ENCODE measurements around the gene CEP290.

Gene CEP290

GRCh38 chr12:88141774-88142609 lies at the start of gene CEP290, which contains the start of gene TMTC3:
Gene CEP290 (minus strand): TSS chr12:88142088. CDS start chr12:88141307, 781 bp downstream.
Gene TMTC3 (plus strand): TSS chr12:88142307. CDS start chr12:88148316, 6,009 bp downstream.
- ChIA-PET POLR2A (interaction anchor here (0.6 to 1.7 kb wide), 6 partner anchors 9 to 438 kb away, joined by 3 to 11 read pairs (median 3); partner anchors contain the start of gene KITLG), CTCF (interaction anchor here (0.6 kb wide), 2 partner anchors 80 to 500 kb away, joined by 3 read pairs; no protein-coding TSS in a partner anchor)
- H3K27ac ChIP-seq (ENCODE audit: extremely low read depth, low read depth, low read length), result peak within 1 kb of the TSS; percentile 78
- peak within 1 kb of the TSS; percentile 84 for H3K4me3 ChIP-seq (ENCODE audit: low read depth, low read length)
- peaks cover 7% of the 10 kb centered on the region for H3K4me1 ChIP-seq (ENCODE audit: control insufficient read depth, insufficient read depth, low read length)
- peaks cover 17 to 33% of the 10 kb centered on the region in 2 experiments for H3K36me3 ChIP-seq (ENCODE audit: control insufficient read depth in 2 of 2, insufficient read depth in 1 of 2, low read length in 2 of 2)
- no peaks in the 10 kb centered on the region for H3K9me3 ChIP-seq (ENCODE audit: control insufficient read depth, insufficient read depth, low read depth, low read length)
- no peak for TF ChIP-seq ZNF513 (tag by site-specific recombination; IDR thresholded peaks at IDR 0.05)
- TF ChIP-seq ZNF777 (tag by site-specific recombination; IDR thresholded peaks at IDR 0.05; ENCODE audit: borderline replicate concordance), result no peak
- TF ChIP-seq HOXD13 (CRISPR knock-in tag; IDR thresholded peaks at IDR 0.05; ENCODE audit: borderline replicate concordance), result 0 out of 2 replicates have a peak, but pooled peaks have one; percentile 28
- TF ChIP-seq ZNF670 (tag by site-specific recombination; IDR thresholded peaks at IDR 0.05; ENCODE audit: low read depth), result no peak
- TF ChIP-seq ZSCAN16 (tag by site-specific recombination; IDR thresholded peaks at IDR 0.05), result no peak
- TF ChIP-seq ZBTB10 (tag by site-specific recombination; IDR thresholded peaks at IDR 0.05), result peak; percentile 20; the same call in 1 of the 2 replicates
- TF ChIP-seq ZNF596 (tag by site-specific recombination; IDR thresholded peaks at IDR 0.05), result no peak
- TF ChIP-seq ZNF580 (tag by site-specific recombination; IDR thresholded peaks at IDR 0.05), result peak; percentile 29; the same call in 1 of the 2 replicates
- TF ChIP-seq BCL11A (tag by site-specific recombination; IDR thresholded peaks at IDR 0.05; ENCODE audit: low read depth), result no peak
- TF ChIP-seq ZNF501 (tag by site-specific recombination; IDR thresholded peaks at IDR 0.05), result peak; percentile 75
- TF ChIP-seq KLF16 (tag by site-specific recombination; IDR thresholded peaks at IDR 0.05), result peak; percentile 66; the same call in 1 of the 2 replicates
- peak; percentile 76; the same call in 1 of the 2 replicates for TF ChIP-seq ZSCAN30 (tag by site-specific recombination; IDR thresholded peaks at IDR 0.05)
- TF ChIP-seq ZNF214 (tag by site-specific recombination; IDR thresholded peaks at IDR 0.05; ENCODE audit: borderline replicate concordance), result no peak
- no peak for TF ChIP-seq ZNF433 (tag by site-specific recombination; IDR thresholded peaks at IDR 0.05; ENCODE audit: low read depth)
- no peak for TF ChIP-seq ZNF19 (tag by site-specific recombination; IDR thresholded peaks at IDR 0.05; ENCODE audit: low read depth)
- TF ChIP-seq ZEB2 (tag by site-specific recombination; IDR thresholded peaks at IDR 0.05), result peak; percentile 89; the same call in 1 of the 2 replicates
- TF ChIP-seq TSHZ1 (tag by site-specific recombination; IDR thresholded peaks at IDR 0.05; ENCODE audit: borderline replicate concordance), result no peak
- TF ChIP-seq PBX3 (CRISPR knock-in tag; IDR thresholded peaks at IDR 0.05), result no peak; the same call in 1 of the 2 replicates
- no peak for TF ChIP-seq ZBTB1 (tag by site-specific recombination; IDR thresholded peaks at IDR 0.05)
- no peak for TF ChIP-seq ZNF148 (tag by site-specific recombination; IDR thresholded peaks at IDR 0.05; ENCODE audit: borderline replicate concordance)
- TF ChIP-seq KLF8 (tag by site-specific recombination; IDR thresholded peaks at IDR 0.05), result peak; percentile 68
- TF ChIP-seq ZNF449 (tag by site-specific recombination; IDR thresholded peaks at IDR 0.05), result no peak

Data from HEK293 (cell line).